PC-3 (cell line): ENCODE results near the gene POLR2H. TPM values are rescaled to one million over a fixed set of nuclear protein-coding genes. Genes with fewer than 3 reads are reported as not detected.

Experiments
- ATAC-seq: fragments of 200-7000 bp; cut with Tn5 transposase; 2 replicates; pipeline ENCODE4 v1.9.1; 2020; ENCODE audit warnings: mild to moderate bottlenecking, moderate library complexity
- BruUV-seq: library from RNA; stranded (reverse); fragments of 400-500 nt; replicated peaks from 2 replicates; lab custom pipeline; 2021; lab: Mats Ljungman, UMichigan
- CTCF ChIA-PET: fragments of 300-600 bp; sonication (Branson Sonifier 250); formaldehyde crosslinking; loops from one replicate; lab custom pipeline; 2022; ENCODE audit warnings: antibody characterized with exemption; lab: Charles Lee
- POLR2A ChIA-PET: fragments of 300-600 bp; sonication (Branson Sonifier 250); formaldehyde crosslinking; loops from one replicate; lab custom pipeline; 2022; ENCODE audit warnings: antibody characterized with exemption; ENCODE audit not compliant: unreplicated experiment; lab: Charles Lee
- DNase-seq: peaks from one replicate; pipeline ENCODE4 v3.0.0-alpha.2; 2015
- H2AFZ ChIP-seq: fragments of 300-600 bp; sonication (generic); 2 replicates; pipeline ENCODE4 v1.6.0; 2016; ENCODE audit warnings: antibody characterized with exemption, low read length
- H3F3A ChIP-seq: fragments of 300-600 bp; sonication (generic); one replicate; pipeline ENCODE4 v1.6.0; 2017; ENCODE audit warnings: antibody characterized with exemption, low read length, control low read depth, mild to moderate bottlenecking; ENCODE audit not compliant: unreplicated experiment
- H3K27ac ChIP-seq: fragments of 300-600 bp; sonication (generic); 2 replicates; pipeline ENCODE4 v1.5.1; 2016; ENCODE audit warnings: mild to moderate bottlenecking, low read length
- H3K27me3 ChIP-seq: fragments of 300-600 bp; sonication (generic); 2 replicates; pipeline ENCODE4 v1.6.1; 2016; ENCODE audit warnings: low read length, mixed read lengths
- H3K36me3 ChIP-seq: fragments of 300-600 bp; sonication (generic); 2 replicates; pipeline ENCODE4 v1.6.1; 2016; ENCODE audit warnings: low read depth, mixed run types, low read length, mixed read lengths
- H3K4me1 ChIP-seq: fragments of 300-600 bp; sonication (generic); 2 replicates; pipeline ENCODE4 v1.5.1; 2016; ENCODE audit warnings: low read length; ENCODE audit not compliant: insufficient read depth
- H3K4me2 ChIP-seq: fragments of 300-600 bp; sonication (generic); 2 replicates; pipeline ENCODE4 v1.6.0; 2016; ENCODE audit warnings: low read length
- H3K4me3 ChIP-seq: fragments of 300-600 bp; sonication (generic); 2 replicates; pipeline ENCODE4 v1.5.1; 2016; ENCODE audit warnings: mild to moderate bottlenecking, low read length, mixed read lengths
- H3K79me2 ChIP-seq: fragments of 300-600 bp; sonication (generic); 2 replicates; pipeline ENCODE4 v1.6.1; 2017; ENCODE audit warnings: low read length, mixed read lengths
- H3K9ac ChIP-seq: fragments of 300-600 bp; sonication (generic); 2 replicates; pipeline ENCODE4 v1.6.0; 2016; ENCODE audit warnings: mild to moderate bottlenecking, low read length
- H3K9me2 ChIP-seq: fragments of 300-600 bp; sonication (generic); replicated peaks from 2 replicates; pipeline ENCODE4 v1.6.1; 2016; ENCODE audit warnings: mixed run types, low read length, mixed read lengths
- H3K9me3 ChIP-seq: fragments of 300-600 bp; sonication (generic); 2 replicates; pipeline ENCODE4 v1.6.1; 2016; ENCODE audit warnings: low read length, mixed read lengths
- H4K20me1 ChIP-seq: fragments of 300-600 bp; sonication (generic); 2 replicates; pipeline ENCODE4 v1.6.1; 2016; ENCODE audit warnings: low read length, mixed read lengths
- EZH2 ChIP-seq: fragments of 300-600 bp; sonication (generic); IDR thresholded peaks from one replicate; pipeline ENCODE4 v1.6.1; 2017; ENCODE audit warnings: antibody characterized with exemption, mild to moderate bottlenecking, low read length; ENCODE audit not compliant: unreplicated experiment
- EZH2phosphoT487 ChIP-seq: fragments of 300-600 bp; sonication (generic); IDR thresholded peaks from 2 replicates; pipeline ENCODE4 v1.6.1; 2018; ENCODE audit warnings: mild to moderate bottlenecking, antibody characterized with exemption, low read length, borderline replicate concordance
- intact Hi-C: fragments of 100-400 bp; cut with micrococcal nuclease; formaldehyde crosslinking; loops from 2 replicates; pipeline ENCODE4 v1.9.0; 2023
- total RNA-seq: library from RNA; depleted of rRNA; stranded (reverse); fragments of >200 nt; gene quantifications from 2 replicates; pipeline ENCODE4 v1.2.3, GENCODE V29; 2014
- TF ChIP-seq, protein P1 (sequence below): fragments of 300-600 bp; sonication (generic); conservative IDR thresholded peaks from 2 replicates; pipeline ENCODE4 v1.5.1; 2017; ENCODE audit warnings: antibody characterized with exemption, low read depth, mild to moderate bottlenecking, low read length

POLR2H gene
- total RNA-seq, 1 experiment from 2014 or later, result 193 TPM

GRCh38 chr3:184333190-184333589, 28.3 kb upstream of the POLR2H start:
- Histone ChIP-seq H3K4me3 (no peak overlapping the region), H2AFZ (no peak overlapping the region), H3F3A (peaks cover 28% of the 10 kb centered on the region), H3K9me3 (no peaks in the 10 kb centered on the region), H3K27me3 (no peaks in the 10 kb centered on the region), H3K79me2 (peaks cover 35% of the 10 kb centered on the region), H3K9ac (peak overlapping the region; percentile 53), H3K4me1 (peaks cover 63% of the 10 kb centered on the region), H3K4me2 (peak overlapping the region; percentile 46), H3K9me2 (no peaks in the 10 kb centered on the region), H3K27ac (peak overlapping the region; percentile 95), H4K20me1 (no peaks in the 10 kb centered on the region), H3K36me3 (peaks cover 52% of the 10 kb centered on the region)
- BruUV-seq, result no TSS peak
- DNase-seq (no peak), ATAC-seq (no peak)
- ChIA-PET CTCF (no interaction called here), POLR2A (no interaction called here)
- TF ChIP-seq EZH2phosphoT487 (no peak), EZH2 (no peak)
- TF ChIP-seq, protein P1, sequence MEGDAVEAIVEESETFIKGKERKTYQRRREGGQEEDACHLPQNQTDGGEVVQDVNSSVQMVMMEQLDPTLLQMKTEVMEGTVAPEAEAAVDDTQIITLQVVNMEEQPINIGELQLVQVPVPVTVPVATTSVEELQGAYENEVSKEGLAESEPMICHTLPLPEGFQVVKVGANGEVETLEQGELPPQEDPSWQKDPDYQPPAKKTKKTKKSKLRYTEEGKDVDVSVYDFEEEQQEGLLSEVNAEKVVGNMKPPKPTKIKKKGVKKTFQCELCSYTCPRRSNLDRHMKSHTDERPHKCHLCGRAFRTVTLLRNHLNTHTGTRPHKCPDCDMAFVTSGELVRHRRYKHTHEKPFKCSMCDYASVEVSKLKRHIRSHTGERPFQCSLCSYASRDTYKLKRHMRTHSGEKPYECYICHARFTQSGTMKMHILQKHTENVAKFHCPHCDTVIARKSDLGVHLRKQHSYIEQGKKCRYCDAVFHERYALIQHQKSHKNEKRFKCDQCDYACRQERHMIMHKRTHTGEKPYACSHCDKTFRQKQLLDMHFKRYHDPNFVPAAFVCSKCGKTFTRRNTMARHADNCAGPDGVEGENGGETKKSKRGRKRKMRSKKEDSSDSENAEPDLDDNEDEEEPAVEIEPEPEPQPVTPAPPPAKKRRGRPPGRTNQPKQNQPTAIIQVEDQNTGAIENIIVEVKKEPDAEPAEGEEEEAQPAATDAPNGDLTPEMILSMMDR, result no peak
- intact Hi-C loops, result no loop called here

- TF ChIP-seq, protein P1, result no peak
- TF ChIP-seq EZH2phosphoT487, result no peak
- no peak for TF ChIP-seq EZH2
- peak overlapping the region; percentile 46 for H3K4me2 ChIP-seq
- no peak overlapping the region for H3K4me3 ChIP-seq
- H3K27me3 ChIP-seq, result no peaks in the 10 kb centered on the region
- ATAC-seq, result no peak
- peaks cover 34% of the 10 kb centered on the region for H3K79me2 ChIP-seq
- peak overlapping the region; percentile 95 for H3K27ac ChIP-seq
- DNase-seq, result no peak
- POLR2A ChIA-PET, result no interaction called here
- H4K20me1 ChIP-seq, result no peaks in the 10 kb centered on the region
- no peaks in the 10 kb centered on the region for H3K9me3 ChIP-seq
- no peak overlapping the region for H2AFZ ChIP-seq
- CTCF ChIA-PET, result no interaction called here
- BruUV-seq, result no TSS peak
- H3F3A ChIP-seq, result peaks cover 28% of the 10 kb centered on the region
- intact Hi-C loops, result loop anchor here (2.0 kb wide), 1 partner anchor 19 kb away; the partner anchor contains the start of gene EIF4G1
- no peaks in the 10 kb centered on the region for H3K9me2 ChIP-seq
- H3K36me3 ChIP-seq, result peaks cover 47% of the 10 kb centered on the region
- H3K4me1 ChIP-seq, result peaks cover 63% of the 10 kb centered on the region
- peak overlapping the region; percentile 53 for H3K9ac ChIP-seq
These were observed 27.8 kb upstream of the POLR2H start for GRCh38 chr3:184333700-184334099.

GRCh38 chr3:184334470-184335158, 26.9 kb upstream of the POLR2H start:
- CTCF ChIA-PET, result no interaction called here
- Histone ChIP-seq H3K9me2 (no peaks in the 10 kb centered on the region), H3K36me3 (peaks cover 39% of the 10 kb centered on the region), H2AFZ (no peak overlapping the region), H3K79me2 (peaks cover 34% of the 10 kb centered on the region), H3K4me1 (peaks cover 63% of the 10 kb centered on the region), H3K27ac (peak overlapping the region; percentile 95), H3K4me2 (peak overlapping the region; percentile 98), H3K27me3 (no peaks in the 10 kb centered on the region), H3K9me3 (no peaks in the 10 kb centered on the region), H4K20me1 (no peaks in the 10 kb centered on the region), H3F3A (peaks cover 28% of the 10 kb centered on the region), H3K4me3 (no peak overlapping the region), H3K9ac (peak overlapping the region; percentile 89)
- POLR2A ChIA-PET, result no interaction called here
- ATAC-seq, result peak; percentile 67
- TF ChIP-seq, protein P1, result no peak
- TF ChIP-seq EZH2 (no peak), EZH2phosphoT487 (no peak)
- BruUV-seq, result TSS peak; percentile 9
- intact Hi-C loops, result loop anchor here (2.0 kb wide), 1 partner anchor 20 kb away; the partner anchor contains the start of gene EIF4G1
- DNase-seq, result peak; percentile 95
